HG03097 (cell line): ENCODE measurements around the gene ALB.
"Not testable (repeated sequence)": the region's sequence is repeated elsewhere in the genome, so short reads cannot be mapped to it uniquely, and the experiment has no call there.

Source experiments
- ATAC-seq: cut with Tn5 transposase; IDR thresholded peaks from one replicate; pipeline ENCODE4 v1.9.1; 2021; ENCODE audit not compliant: unreplicated experiment, low FRiP score

ALB gene

GRCh38 chr4:73404042-73404441 lies at the start of gene ALB:
TSS of gene ALB (plus strand) at chr4:73404287. CDS start at chr4:73404328, 41 bp downstream.
- no peak for ATAC-seq

- not testable (repeated sequence) for ATAC-seq
Observed at GRCh38 chr4:73357174-73357573, 46.9 kb upstream of the ALB start.

- not testable (repeated sequence) for ATAC-seq
Observed at GRCh38 chr4:73369506-73370199, 34.4 kb upstream of the ALB start.

- ATAC-seq = no peak
Observed at GRCh38 chr4:73375328-73375741, 28.8 kb upstream of the ALB start.

- no peak for ATAC-seq
Observed at GRCh38 chr4:73376251-73376650, 27.8 kb upstream of the ALB start.

GRCh38 chr4:73376976-73377375 lies 27.1 kb upstream of the ALB start:
- no peak for ATAC-seq

GRCh38 chr4:73378887-73379286 lies 25.2 kb upstream of the ALB start:
- no peak for ATAC-seq

- ATAC-seq = no peak
Observed at GRCh38 chr4:73379946-73380345, 24.1 kb upstream of the ALB start.

- no peak for ATAC-seq
Observed at GRCh38 chr4:73381214-73381613, 22.9 kb upstream of the ALB start.

- ATAC-seq = no peak
Observed at GRCh38 chr4:73383452-73383851, 20.6 kb upstream of the ALB start.

GRCh38 chr4:73387552-73387951 lies 16.5 kb upstream of the ALB start:
- ATAC-seq = no peak

GRCh38 chr4:73388887-73389286 lies 15.2 kb upstream of the ALB start:
- no peak for ATAC-seq

- ATAC-seq = not testable (repeated sequence)
Observed at GRCh38 chr4:73389663-73390062, 14.4 kb upstream of the ALB start.

GRCh38 chr4:73391774-73392173 lies 12.3 kb upstream of the ALB start:
- ATAC-seq = no peak

GRCh38 chr4:73392936-73393335 lies 11.2 kb upstream of the ALB start:
- ATAC-seq = no peak

GRCh38 chr4:73396304-73396703 lies 7.8 kb upstream of the ALB start:
- ATAC-seq = no peak

GRCh38 chr4:73396993-73397972 lies 6.8 kb upstream of the ALB start:
- ATAC-seq = no peak

- ATAC-seq = no peak
Observed at GRCh38 chr4:73401412-73401811, 2.7 kb upstream of the ALB start.

GRCh38 chr4:73404457-73404856 lies 370 bp downstream of the ALB start:
- ATAC-seq = no peak

GRCh38 chr4:73405138-73405537 lies 1.1 kb downstream of the ALB start:
- ATAC-seq = no peak

- no peak for ATAC-seq
Observed at GRCh38 chr4:73406548-73406875, 2.4 kb downstream of the ALB start.

- no peak for ATAC-seq
Observed at GRCh38 chr4:73407227-73407673, 3.2 kb downstream of the ALB start.
